Stomach (tissue), 4 donors: ENCODE data around the gene AUTS2.

Source experiments
- CTCF ChIP-seq, 7 experiments: fragments of 450-650 bp in 4 of 7; fragments of 200-600 bp in 3 of 7; sonication (generic) in 3 of 7; IDR thresholded peaks; one replicate each; pipeline ENCODE4 v1.5.1; 2016 to 2019; ENCODE audit warnings: antibody characterized with exemption in 7 of 7, control low read depth in 2 of 7, mild to moderate bottlenecking in 1 of 7
- POLR2A ChIP-seq, 4 donors: fragments of 450-650 bp; IDR thresholded peaks; one replicate each; pipeline ENCODE4 v1.6.1; 2016; ENCODE audit warnings: antibody characterized with exemption in 4 of 4, control low read depth in 2 of 4, mild to moderate bottlenecking in 1 of 4, moderate library complexity in 1 of 4

DNA sequence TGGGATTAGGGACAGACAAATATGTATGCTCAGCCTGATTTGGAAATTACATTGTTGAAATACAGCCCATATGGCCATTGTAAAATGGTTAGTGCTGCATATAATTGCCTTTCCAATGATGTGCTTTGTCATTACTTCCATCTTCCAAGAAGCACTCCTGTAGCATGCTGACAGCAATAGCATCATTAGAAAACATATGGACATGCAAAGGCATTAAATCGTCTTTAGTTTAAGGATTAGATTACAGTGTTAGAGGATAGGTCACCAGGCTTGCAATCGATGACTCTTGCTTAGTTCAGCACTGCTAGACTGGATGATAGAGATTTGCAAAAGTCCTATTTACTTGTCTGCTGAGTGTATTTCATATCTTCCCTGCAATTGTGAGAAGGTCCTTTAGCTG lies 17.4 kb downstream of the AUTS2 start:
- TF ChIP-seq CTCF (IDR thresholded peaks at IDR 0.05) = no peak
- TF ChIP-seq POLR2A (IDR thresholded peaks at IDR 0.05) = no peak
